GM12872 (cell line): Measurements from ENCODE around the gene METAP1.

Experiments
- TF ChIP-seq, protein P1 (sequence below): IDR thresholded peaks from 3 replicates; pipeline ENCODE4 v1.5.1; 2011; ENCODE audit warnings: low read depth, mild to moderate bottlenecking, low read length, moderate library complexity; ENCODE audit not compliant: insufficient read depth

Gene METAP1

DNA sequence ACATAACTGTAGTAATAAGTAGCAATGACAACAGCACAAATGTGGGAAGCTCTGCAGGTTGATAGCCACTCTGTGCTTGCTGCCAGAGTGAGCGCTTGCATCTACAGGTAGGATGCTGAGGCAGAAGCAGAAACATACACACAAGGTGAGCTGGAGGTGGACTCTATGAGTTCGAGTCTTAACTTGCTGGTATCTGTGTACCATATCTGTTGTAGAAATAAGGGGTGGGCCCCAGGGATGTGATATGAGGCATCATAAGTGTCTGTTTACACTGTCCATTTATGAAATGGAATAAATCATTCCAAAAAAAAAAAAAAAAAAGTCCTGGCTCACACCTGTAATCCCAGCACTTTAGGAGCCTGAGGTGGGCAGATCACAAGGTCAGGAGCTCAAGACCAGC is 33.8 kb upstream of the METAP1 start:
- TF ChIP-seq, protein P1, sequence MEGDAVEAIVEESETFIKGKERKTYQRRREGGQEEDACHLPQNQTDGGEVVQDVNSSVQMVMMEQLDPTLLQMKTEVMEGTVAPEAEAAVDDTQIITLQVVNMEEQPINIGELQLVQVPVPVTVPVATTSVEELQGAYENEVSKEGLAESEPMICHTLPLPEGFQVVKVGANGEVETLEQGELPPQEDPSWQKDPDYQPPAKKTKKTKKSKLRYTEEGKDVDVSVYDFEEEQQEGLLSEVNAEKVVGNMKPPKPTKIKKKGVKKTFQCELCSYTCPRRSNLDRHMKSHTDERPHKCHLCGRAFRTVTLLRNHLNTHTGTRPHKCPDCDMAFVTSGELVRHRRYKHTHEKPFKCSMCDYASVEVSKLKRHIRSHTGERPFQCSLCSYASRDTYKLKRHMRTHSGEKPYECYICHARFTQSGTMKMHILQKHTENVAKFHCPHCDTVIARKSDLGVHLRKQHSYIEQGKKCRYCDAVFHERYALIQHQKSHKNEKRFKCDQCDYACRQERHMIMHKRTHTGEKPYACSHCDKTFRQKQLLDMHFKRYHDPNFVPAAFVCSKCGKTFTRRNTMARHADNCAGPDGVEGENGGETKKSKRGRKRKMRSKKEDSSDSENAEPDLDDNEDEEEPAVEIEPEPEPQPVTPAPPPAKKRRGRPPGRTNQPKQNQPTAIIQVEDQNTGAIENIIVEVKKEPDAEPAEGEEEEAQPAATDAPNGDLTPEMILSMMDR, result no peak

- TF ChIP-seq, protein P1, result no peak
Measured at GRCh38 chr4:98963538-98964433, 31.7 kb upstream of the METAP1 start.

- TF ChIP-seq, protein P1, result no peak
Measured at GRCh38 chr4:98966926-98967325, 28.6 kb upstream of the METAP1 start.

- TF ChIP-seq, protein P1, result no peak
Measured at GRCh38 chr4:98967786-98968329, 27.7 kb upstream of the METAP1 start.

GRCh38 chr4:98969878-98970785 is 25.4 kb upstream of the METAP1 start:
- TF ChIP-seq, protein P1, result no peak

DNA sequence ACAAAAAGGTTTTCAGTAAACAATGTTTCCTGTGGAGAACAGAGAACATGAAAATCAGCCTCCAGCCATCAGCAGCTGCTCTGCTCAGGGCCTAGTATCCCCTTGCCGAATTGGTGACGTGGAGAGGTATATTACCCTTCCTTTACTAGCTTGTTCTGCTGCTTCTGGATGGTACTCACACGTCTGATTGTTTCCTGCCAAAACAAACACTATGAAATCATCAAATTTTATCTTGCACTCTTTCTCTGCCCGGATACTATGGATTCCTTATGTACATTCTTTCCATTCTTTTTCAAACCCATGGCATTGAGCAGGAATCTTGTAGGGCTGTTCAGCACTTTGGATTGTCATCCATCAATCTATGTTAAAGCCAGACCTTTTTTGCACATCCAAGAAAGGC is 18.8 kb upstream of the METAP1 start:
- TF ChIP-seq, protein P1, result no peak

- TF ChIP-seq, protein P1, result no peak
Measured at GRCh38 chr4:98977557-98977956, 18.0 kb upstream of the METAP1 start.
